ENCODE measurements around the gene CHTF8. TPM values are rescaled to one million over a fixed set of nuclear protein-coding genes. Genes with fewer than 3 reads are reported as not detected.
A peak's percentile ranks its signal among the peaks of the same experiment; 100 is the strongest.
"Not testable (repeated sequence)": the region's sequence is repeated elsewhere in the genome, so short reads cannot be mapped to it uniquely, and the experiment has no call there.

CHTF8 gene
- total RNA-seq, 1 donor from 2014 or later = 43.2 TPM

- intact Hi-C loops (cut with DNase I) = no loop called here
- no peak for DNase-seq (ENCODE audit: low spot score)
Measured at GRCh38 chr16:69141936-69142335, 9.5 kb upstream of the CHTF8 start.

- intact Hi-C loops (cut with DNase I) = no loop called here
- DNase-seq (ENCODE audit: low spot score) = no peak
Measured at GRCh38 chr16:69141014-69141413, 8.6 kb upstream of the CHTF8 start.

DNA sequence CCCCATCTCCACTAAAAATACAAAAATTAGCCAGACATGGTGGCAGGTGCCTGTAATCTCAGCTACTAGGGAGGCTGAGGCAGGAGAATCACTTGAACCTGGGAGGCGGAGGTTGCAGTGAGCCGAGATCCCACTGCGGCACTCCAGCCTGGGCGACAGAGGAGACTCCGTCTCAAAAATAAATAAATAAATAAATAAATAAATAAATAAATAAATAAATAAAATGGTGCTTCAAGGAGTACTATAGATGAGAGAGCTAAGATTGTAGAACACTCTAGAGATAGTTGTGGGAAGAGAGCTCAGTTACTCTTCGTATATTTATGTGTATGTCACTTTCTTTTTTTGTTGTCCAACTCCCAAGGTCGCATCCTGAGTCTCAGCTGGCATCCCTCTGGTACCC is 7.1 kb upstream of the CHTF8 start:
- DNase-seq (ENCODE audit: low spot score); intact Hi-C loops (cut with DNase I): not testable (repeated sequence)

DNA sequence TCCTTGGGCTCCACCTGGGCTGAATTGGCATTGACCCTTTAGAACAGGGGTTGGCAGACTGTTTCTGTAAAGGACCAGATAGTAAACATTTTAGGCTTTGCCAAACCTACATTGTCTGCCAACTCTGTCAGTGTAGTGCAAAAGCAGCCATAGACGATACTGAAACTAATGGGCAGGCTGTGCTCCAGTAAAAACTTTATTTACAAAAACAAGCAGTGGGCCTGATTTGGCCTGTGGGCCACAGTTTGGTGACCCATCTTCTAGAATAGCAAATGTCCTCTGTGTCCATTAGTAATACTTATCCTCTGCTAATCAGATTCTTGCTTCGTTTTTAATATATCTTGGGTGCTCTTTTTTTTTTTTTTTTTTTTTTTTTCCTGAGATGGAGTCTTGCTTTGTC is 6.2 kb upstream of the CHTF8 start:
- no peak for DNase-seq (ENCODE audit: low spot score)
- intact Hi-C loops (cut with DNase I) = no loop called here

DNA sequence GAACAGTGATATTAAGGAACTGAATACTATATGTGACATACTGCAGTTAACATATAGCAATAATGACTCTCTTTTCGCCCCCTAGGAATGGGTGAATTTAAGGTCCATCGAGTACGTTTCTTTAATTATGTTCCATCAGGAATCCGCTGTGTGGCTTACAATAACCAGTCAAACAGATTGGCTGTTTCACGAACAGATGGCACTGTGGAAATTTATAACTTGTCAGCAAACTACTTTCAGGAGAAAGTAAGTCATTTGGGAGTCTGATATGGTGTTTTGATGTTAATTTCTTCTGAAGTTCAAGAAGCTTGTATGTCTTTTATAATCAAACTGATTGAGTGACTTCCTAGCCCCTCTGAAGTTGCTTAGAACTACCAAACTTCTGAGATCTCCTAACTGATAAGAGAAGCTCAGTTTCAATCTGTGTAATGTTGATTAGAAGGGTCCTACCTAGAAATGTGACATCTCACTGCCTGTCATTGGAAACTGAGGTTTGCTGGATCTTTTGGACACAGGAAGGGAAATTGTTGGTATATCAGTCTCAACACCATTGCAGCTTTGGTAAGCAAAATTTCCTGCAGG is 1.1 kb upstream of the CHTF8 start:
- intact Hi-C loops (cut with DNase I) = no loop called here
- DNase-seq (ENCODE audit: low spot score) = no peak

DNA sequence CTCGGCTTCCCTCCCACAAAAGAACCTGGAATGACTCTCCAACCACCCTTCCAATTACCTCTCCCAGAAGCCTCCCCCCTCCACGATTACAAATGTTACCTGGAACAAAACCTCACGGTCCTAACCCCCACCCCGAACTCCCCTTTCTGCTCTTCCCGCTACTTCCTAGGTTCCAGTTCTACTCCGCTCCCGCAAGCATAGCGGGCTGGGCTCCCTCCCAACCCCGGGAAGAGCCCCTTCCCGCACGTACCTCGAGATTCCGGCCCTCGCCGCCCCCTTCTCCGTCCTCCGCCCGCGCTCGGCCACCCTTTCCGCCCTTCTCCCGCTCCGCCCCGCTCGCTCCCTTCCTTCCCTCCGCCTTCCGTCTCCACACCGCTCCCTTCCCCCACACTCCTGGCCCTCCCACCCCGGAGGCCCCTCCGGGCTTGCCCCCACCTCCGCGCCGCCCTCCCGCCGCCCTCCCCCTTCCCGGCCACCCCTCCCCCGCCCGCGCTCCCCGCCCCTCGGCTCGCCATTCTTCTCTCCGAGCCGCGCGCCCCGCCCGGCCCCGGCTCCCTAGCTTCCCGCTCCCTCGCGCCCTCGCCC is 457 bp downstream of the CHTF8 start:
- DNase-seq (ENCODE audit: low spot score) = peak; percentile 87
- intact Hi-C loops (cut with DNase I) = no loop called here

DNA sequence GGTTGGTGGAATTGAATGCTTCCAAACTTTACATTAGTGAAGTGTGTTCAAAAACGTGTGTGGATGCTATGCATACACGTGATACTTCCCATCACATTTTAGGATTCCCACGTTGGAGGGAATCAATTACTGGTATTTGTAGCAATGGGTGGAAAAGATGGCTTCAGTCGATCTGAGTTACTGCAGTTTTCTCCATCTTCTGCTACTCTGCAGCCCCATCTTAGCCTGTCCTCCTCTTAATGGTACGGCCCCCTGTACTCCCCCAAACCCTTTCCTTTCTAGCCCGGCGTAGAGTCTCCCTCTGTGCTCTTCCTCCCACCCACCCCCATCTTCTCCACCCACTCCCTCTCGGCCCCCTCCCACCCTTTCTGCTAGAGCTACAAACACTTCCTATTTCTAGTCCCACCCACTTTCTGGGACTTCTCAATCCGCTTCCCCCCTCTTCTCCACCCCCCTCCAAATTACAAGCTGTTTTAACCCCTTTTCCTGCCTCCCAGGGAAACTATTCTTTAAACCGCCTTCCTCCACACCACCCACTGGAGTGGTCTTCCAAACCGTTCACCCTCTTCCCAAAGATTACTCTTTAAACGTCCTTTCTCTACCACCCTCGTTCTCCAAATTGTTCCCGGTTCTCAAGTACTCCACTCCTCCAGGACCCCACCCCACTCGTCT is 1.1 kb downstream of the CHTF8 start:
- intact Hi-C loops (cut with DNase I) = no loop called here
- no peak for DNase-seq (ENCODE audit: low spot score)

DNA sequence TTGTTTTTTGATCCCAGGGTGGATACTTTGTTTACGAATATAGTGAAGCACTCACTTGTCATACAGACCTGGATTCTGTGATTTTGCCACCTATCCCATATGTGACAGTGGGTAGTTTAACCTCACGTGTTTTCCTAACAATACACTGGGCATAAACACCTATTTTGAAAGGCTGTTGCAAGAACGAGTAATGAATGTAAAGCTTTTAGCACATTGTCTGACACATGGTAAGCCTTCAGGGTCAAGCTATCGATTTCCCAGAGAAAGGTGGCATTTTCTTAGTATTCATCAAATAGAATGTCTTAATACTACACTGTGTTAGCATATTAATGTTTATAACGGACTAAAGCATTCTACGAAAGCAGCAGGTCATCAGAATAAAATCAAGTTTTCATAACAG is 1.9 kb downstream of the CHTF8 start:
- intact Hi-C loops (cut with DNase I) = no loop called here
- DNase-seq (ENCODE audit: low spot score) = no peak

- no peak for DNase-seq (ENCODE audit: low spot score)
- intact Hi-C loops (cut with DNase I) = loop anchor here (10.0 kb wide), 1 partner anchor 593 kb away; the partner anchor contains the start of gene ZFP90
Measured at GRCh38 chr16:69127966-69128510, 4.3 kb downstream of the CHTF8 start.

DNA sequence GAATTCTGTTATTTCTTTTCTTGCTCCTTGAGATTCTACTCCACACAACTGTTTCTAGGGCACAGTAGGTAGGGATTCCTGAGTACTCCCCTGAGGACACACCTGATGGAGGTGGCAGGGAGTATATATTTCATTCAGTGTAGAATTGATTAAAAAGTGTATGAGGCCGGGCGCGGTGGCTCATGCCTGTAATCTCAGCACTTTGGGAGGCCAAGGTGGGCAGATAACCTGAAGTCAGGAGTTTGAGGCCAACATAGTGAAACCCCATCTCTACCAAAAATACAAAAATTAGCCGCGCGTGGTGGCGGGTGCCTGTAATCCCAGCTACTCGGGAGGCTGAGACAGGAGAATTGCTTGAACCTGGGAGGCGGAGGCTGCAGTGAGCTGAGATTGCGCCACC is 5.6 kb downstream of the CHTF8 start:
- intact Hi-C loops (cut with DNase I) = loop anchor here (10.0 kb wide), 1 partner anchor 592 kb away; the partner anchor contains the start of gene ZFP90
- DNase-seq (ENCODE audit: low spot score) = not testable (repeated sequence)

DNA sequence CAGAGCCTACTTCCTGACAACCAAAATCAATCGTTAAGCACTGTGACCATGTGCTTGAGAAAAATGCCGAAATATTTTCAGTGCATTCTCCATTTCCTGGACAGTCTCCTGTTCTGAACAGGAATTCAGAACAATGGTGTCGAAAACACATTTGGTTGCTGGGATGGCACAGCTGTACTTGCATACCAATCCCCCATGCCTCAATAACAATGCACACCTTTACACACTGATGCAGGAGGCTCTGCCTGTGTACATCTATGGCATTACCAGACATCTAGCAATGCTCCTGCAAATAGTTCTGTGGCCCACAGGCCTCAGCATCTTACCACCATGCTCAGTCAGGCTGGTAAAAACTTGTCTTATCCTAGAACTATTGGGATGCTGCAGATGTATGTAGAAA is 6.2 kb downstream of the CHTF8 start:
- intact Hi-C loops (cut with DNase I) = loop anchor here (10.0 kb wide), 1 partner anchor 591 kb away; the partner anchor contains the start of gene ZFP90
- no peak for DNase-seq (ENCODE audit: low spot score)

DNA sequence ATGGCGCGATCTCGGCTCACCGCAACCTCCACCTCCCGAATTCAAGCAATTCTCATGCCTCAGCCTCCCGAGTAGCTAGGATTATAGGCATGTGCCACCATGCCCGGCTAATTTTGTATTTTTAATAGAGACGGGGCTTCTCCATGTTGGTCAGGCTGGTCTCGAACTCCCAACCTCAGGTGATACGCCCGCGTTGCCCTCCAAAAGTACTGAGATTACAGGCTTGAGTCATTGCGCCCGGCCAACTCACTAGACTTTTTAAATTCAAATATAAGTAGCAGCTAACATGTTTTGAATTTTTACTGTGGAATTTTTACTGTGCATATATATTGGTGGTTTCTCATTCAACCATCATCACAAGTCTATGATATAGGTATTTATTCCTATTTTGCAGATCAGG is 7.4 kb downstream of the CHTF8 start:
- intact Hi-C loops (cut with DNase I) = loop anchor here (2.0 to 10.0 kb wide), 2 partner anchors 222 to 590 kb away; partner anchors contain the start of gene ZFP90
- peak; percentile 17 for DNase-seq (ENCODE audit: low spot score)

- intact Hi-C loops (cut with DNase I) = loop anchor here (2.0 to 10.0 kb wide), 2 partner anchors 222 to 590 kb away; partner anchors contain the start of gene ZFP90
Measured at GRCh38 chr16:69124406-69124805, 8.0 kb downstream of the CHTF8 start.

DNA sequence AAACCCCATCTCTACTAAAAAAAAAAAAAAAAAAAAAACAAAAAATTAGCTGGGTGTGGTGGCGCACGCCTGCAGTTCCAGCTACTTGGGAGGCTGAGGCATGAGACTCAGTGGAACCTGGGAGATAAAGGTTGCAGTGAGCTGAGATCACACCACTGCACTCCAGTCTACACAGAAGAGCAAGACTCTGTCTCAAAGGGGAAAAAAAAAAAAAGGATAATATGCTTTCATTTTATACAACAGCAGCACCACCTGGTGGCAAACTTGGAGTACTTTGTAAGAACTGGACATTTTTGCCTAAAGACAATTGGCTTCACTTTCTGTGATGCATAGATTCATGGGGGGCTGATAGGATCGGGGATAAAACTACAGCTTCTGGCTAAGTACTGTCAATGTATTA is 8.5 kb downstream of the CHTF8 start:
- intact Hi-C loops (cut with DNase I) = loop anchor here (2.0 to 10.0 kb wide), 2 partner anchors 221 to 589 kb away; partner anchors contain the start of gene ZFP90
- no peak for DNase-seq (ENCODE audit: low spot score)

More at GRCh38 chr16:69124406-69124805, 8.0 kb downstream of the CHTF8 start:
- peak; percentile 29 for DNase-seq (ENCODE audit: low spot score)

GRCh38 chr16:69120096-69120664 is 12.2 kb downstream of the CHTF8 start:
- intact Hi-C loops (cut with DNase I) = loop anchor here (10.0 kb wide), 1 partner anchor 585 kb away; the partner anchor contains the start of gene ZFP90

DNA sequence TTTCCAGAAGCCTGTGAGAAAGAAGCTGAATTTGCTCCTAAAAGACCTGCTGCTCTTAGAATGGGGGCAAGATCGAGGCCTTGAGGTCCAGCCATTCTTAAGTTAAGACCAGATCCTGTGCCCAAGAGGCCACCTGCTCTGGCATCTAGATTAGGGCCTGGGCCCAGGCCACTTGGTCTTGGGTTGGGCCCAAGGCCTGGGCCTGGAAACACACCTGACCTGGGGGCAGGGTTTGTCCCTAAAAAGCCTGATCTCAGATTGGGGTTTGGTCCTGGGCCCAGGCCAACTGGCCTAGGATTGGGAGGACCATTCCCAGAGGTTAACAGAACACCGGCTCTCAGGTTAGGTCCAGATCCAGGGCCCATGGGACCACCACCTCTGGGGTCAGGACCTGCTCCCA is 12.9 kb downstream of the CHTF8 start:
- intact Hi-C loops (cut with DNase I) = no loop called here
- no peak for DNase-seq (ENCODE audit: low spot score)

More at GRCh38 chr16:69120096-69120664, 12.2 kb downstream of the CHTF8 start:
- no peak for DNase-seq (ENCODE audit: low spot score)

GRCh38 chr16:69118994-69119393 is 13.4 kb downstream of the CHTF8 start:
- intact Hi-C loops (cut with DNase I) = no loop called here

DNA sequence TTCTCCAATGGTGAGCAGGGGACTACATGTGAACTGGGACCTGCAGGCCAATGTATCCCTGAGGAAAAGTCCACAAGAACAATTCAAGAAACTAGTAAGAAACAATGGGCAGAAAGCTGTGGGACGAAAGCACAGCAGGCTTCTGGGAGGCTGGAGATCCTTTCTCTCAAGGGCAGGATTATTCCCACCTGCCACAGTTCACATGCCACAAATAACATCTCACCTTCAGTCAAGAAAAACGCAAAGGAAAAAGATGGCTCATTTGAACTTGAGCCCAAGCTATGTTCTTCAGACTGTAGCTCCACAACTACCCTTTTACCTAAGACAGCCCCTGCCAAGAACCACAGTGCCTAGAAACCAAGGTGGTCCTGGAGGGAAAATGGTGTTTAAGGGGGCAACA is 13.9 kb downstream of the CHTF8 start:
- intact Hi-C loops (cut with DNase I) = no loop called here
- no peak for DNase-seq (ENCODE audit: low spot score)

More at GRCh38 chr16:69118994-69119393, 13.4 kb downstream of the CHTF8 start:
- no peak for DNase-seq (ENCODE audit: low spot score)

DNA sequence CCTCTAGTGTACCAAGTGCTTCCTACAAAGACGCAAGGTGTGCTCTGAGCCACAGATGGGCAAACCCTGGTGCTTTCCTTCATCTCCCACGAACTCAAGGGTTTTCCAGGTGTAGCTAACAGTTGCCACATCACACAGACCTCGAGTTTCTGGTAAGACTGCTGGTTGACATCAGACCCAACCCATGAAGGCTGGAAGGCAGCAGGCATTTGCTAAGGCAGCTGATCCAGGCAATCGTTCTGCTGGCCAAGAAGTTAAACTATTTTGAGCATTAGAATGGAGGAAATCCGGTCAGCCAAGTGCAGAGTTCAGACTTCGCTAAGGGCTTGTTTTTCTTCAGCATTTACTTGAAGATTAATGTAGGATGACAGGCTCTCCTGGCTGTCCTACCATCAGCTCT is 15.5 kb downstream of the CHTF8 start:
- peak; percentile 46 for DNase-seq (ENCODE audit: low spot score)
- intact Hi-C loops (cut with DNase I) = no loop called here

Measured in cardiac septum (tissue), 1 donor.